ENCODE measurements around the gene CST11.
A peak's percentile ranks its signal among the peaks of the same experiment; 100 is the strongest.

Gene CST11

GRCh38 chr20:23451956-23452487 lies 654 bp downstream of the CST11 start:
- TF ChIP-seq, protein P1, sequence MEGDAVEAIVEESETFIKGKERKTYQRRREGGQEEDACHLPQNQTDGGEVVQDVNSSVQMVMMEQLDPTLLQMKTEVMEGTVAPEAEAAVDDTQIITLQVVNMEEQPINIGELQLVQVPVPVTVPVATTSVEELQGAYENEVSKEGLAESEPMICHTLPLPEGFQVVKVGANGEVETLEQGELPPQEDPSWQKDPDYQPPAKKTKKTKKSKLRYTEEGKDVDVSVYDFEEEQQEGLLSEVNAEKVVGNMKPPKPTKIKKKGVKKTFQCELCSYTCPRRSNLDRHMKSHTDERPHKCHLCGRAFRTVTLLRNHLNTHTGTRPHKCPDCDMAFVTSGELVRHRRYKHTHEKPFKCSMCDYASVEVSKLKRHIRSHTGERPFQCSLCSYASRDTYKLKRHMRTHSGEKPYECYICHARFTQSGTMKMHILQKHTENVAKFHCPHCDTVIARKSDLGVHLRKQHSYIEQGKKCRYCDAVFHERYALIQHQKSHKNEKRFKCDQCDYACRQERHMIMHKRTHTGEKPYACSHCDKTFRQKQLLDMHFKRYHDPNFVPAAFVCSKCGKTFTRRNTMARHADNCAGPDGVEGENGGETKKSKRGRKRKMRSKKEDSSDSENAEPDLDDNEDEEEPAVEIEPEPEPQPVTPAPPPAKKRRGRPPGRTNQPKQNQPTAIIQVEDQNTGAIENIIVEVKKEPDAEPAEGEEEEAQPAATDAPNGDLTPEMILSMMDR (IDR thresholded peaks at IDR 0.05; ENCODE audit: low read depth, low read length, missing control alignments) = no peak
- no peaks in the 10 kb centered on the region for H3K36me3 ChIP-seq (replicated peaks)
- DNase-seq = no peak
- H3K27ac ChIP-seq = no peak overlapping the region
- H3K4me3 ChIP-seq (ENCODE audit: low read depth, low read length) = no peak overlapping the region
- in situ Hi-C loops (cut with HindIII; ENCODE audit: low pct_ligation_motif_present, low sequenced_read_pairs) = no loop called here
- no peaks in the 10 kb centered on the region for H3K27me3 ChIP-seq (replicated peaks)

DNA sequence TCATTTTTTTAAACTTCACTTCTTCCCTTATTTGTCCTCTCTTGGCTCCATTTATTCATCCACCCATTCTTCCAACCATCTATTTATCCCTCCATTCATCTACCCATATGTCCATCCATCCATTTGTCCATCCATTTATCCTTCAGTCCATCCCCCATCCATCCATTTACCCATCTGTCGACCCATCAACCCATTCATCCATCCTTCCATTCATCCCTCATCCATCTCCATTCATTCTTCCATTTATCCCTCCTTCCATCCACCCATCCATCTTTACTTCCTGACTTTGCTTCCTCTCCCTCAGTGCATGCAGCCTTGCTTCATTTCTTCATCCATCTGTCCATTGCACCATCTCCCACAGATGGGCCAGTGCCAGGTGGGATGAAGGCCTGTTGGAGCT lies 1.8 kb downstream of the CST11 start:
- no peaks in the 10 kb centered on the region for H3K36me3 ChIP-seq (replicated peaks)
- H3K4me3 ChIP-seq (ENCODE audit: low read depth, low read length) = no peak overlapping the region
- H3K27me3 ChIP-seq (replicated peaks) = no peaks in the 10 kb centered on the region
- no peak for DNase-seq
- no peak overlapping the region for H3K27ac ChIP-seq
- TF ChIP-seq, protein P1 (IDR thresholded peaks at IDR 0.05; ENCODE audit: low read depth, low read length, missing control alignments) = no peak
- in situ Hi-C loops (cut with HindIII; ENCODE audit: low pct_ligation_motif_present, low sequenced_read_pairs) = no loop called here

- TF ChIP-seq, protein P1 (IDR thresholded peaks at IDR 0.05; ENCODE audit: low read depth, low read length, missing control alignments) = no peak
- Histone ChIP-seq H3K27ac (no peak overlapping the region), H3K27me3 (replicated peaks) (no peaks in the 10 kb centered on the region), H3K4me3 (ENCODE audit: low read depth, low read length) (no peak overlapping the region), H3K36me3 (replicated peaks) (no peaks in the 10 kb centered on the region)
- in situ Hi-C loops (cut with HindIII; ENCODE audit: low pct_ligation_motif_present, low sequenced_read_pairs) = no loop called here
- DNase-seq = no peak
These were observed 3.3 kb downstream of the CST11 start for GRCh38 chr20:23449421-23449820.

GRCh38 chr20:23448167-23448566 lies 4.5 kb downstream of the CST11 start:
- no peaks in the 10 kb centered on the region for H3K36me3 ChIP-seq (replicated peaks)
- H3K27me3 ChIP-seq (replicated peaks) = no peaks in the 10 kb centered on the region
- no peak overlapping the region for H3K4me3 ChIP-seq (ENCODE audit: low read depth, low read length)
- DNase-seq = no peak
- TF ChIP-seq, protein P1 (IDR thresholded peaks at IDR 0.05; ENCODE audit: low read depth, low read length, missing control alignments) = no peak
- no peak overlapping the region for H3K27ac ChIP-seq
- in situ Hi-C loops (cut with HindIII; ENCODE audit: low pct_ligation_motif_present, low sequenced_read_pairs) = no loop called here

DNA sequence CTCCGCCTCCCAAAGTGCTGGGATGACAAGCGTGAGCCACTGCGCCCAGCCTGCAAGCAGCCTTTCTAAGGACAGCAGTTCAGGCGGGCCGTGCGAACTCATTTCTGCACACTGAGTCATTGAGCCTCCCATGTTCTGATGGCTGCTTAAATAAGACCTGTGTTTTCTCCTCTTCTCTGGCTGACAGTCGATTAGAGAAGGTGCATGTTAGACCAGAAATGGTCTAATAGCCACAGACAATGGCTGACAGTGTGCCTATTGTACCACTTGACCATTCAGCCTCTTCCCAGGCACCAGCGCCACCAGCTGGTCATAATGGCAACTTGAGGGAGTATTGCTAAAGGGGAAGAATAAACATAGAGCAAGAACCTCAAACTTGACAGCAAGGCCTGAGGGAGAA lies 6.2 kb downstream of the CST11 start:
- peak; percentile 78 for DNase-seq
- Histone ChIP-seq H3K27me3 (replicated peaks) (no peaks in the 10 kb centered on the region), H3K4me3 (ENCODE audit: low read depth, low read length) (no peak overlapping the region), H3K36me3 (replicated peaks) (no peaks in the 10 kb centered on the region), H3K27ac (peak overlapping the region; percentile 83)
- in situ Hi-C loops (cut with HindIII; ENCODE audit: low pct_ligation_motif_present, low sequenced_read_pairs) = no loop called here
- TF ChIP-seq, protein P1 (IDR thresholded peaks at IDR 0.05; ENCODE audit: low read depth, low read length, missing control alignments) = peak; percentile 87

DNA sequence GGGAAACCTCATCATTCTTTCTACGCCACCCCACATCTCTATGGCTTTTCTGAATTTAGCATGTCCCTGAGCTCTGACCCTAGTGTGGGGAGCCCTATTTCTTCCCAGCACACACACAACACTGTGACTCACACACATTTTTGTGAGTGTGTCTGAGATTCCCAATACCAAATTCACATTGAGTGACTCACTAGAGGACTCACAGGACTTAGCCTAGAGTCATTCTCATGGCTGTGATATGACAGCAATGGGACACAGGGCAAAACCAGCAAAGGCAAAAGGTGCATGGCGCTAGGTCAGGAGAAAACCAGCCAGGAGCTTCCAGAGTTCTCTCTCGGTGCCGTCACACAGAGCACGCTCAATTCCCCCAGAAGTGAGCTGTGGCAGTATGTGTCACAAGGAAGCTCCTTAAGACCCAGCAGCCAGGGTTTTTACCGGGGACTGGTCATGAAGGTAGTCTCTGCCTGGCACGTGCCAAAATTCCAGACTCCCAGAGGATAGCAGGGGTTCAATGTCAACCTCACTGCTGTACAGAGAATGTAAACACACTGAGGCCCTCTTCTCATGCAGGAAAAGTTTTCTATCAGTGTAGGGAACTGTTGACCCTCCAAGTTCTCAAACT lies 7.0 kb downstream of the CST11 start:
- Histone ChIP-seq H3K27ac (peak overlapping the region; percentile 83), H3K4me3 (ENCODE audit: low read depth, low read length) (no peak overlapping the region), H3K36me3 (replicated peaks) (no peaks in the 10 kb centered on the region), H3K27me3 (replicated peaks) (no peaks in the 10 kb centered on the region)
- in situ Hi-C loops (cut with HindIII; ENCODE audit: low pct_ligation_motif_present, low sequenced_read_pairs) = no loop called here
- DNase-seq = peak; percentile 89
- TF ChIP-seq, protein P1 (IDR thresholded peaks at IDR 0.05; ENCODE audit: low read depth, low read length, missing control alignments) = no peak
